Measurements from ENCODE around the gene F3. TPM values are rescaled to one million over a fixed set of nuclear protein-coding genes. Genes with fewer than 3 reads are reported as not detected.

The F3 gene
- polyA plus RNA-seq, 1 experiment: 52.6 TPM

DNA sequence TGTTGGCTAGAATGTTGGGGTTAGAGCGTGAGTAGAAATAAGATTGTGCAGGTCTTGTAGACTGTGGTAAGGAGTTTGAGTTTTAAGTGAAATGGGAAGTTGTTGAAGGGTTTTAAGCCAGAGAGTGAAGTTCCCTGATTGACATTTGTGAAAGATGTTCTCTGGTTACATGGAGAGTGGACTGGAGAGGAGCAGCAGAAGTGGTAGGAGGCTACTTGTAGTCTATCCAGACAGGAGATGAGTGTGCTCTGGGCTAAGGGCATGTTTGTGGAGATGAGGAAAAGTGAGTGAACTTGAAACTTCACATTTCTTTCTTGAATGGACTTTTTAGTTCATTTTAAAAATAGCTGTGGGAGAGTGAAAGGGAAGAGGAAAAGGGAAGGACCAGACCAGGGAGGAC is 37.0 kb downstream of the F3 start:
- ChIA-PET POLR2A (no interaction called here), CTCF (interaction anchor here (1.4 kb wide), 1 partner anchor 300 kb away, joined by 4 read pairs; no protein-coding TSS in a partner anchor)
- TF ChIP-seq, protein P1, sequence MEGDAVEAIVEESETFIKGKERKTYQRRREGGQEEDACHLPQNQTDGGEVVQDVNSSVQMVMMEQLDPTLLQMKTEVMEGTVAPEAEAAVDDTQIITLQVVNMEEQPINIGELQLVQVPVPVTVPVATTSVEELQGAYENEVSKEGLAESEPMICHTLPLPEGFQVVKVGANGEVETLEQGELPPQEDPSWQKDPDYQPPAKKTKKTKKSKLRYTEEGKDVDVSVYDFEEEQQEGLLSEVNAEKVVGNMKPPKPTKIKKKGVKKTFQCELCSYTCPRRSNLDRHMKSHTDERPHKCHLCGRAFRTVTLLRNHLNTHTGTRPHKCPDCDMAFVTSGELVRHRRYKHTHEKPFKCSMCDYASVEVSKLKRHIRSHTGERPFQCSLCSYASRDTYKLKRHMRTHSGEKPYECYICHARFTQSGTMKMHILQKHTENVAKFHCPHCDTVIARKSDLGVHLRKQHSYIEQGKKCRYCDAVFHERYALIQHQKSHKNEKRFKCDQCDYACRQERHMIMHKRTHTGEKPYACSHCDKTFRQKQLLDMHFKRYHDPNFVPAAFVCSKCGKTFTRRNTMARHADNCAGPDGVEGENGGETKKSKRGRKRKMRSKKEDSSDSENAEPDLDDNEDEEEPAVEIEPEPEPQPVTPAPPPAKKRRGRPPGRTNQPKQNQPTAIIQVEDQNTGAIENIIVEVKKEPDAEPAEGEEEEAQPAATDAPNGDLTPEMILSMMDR (IDR thresholded peaks at IDR 0.05; ENCODE audit: insufficient read depth, low read depth, low read length): no peak
- Histone ChIP-seq H3K4me3 (ENCODE audit: low read depth, low read length) (no peak overlapping the region), H3K36me3 (ENCODE audit: control insufficient read depth, insufficient read depth, low read length) (peaks cover 1% of the 10 kb centered on the region; the same call in 1 of the 2 replicates), H3K27me3 (ENCODE audit: control insufficient read depth, insufficient read depth, low read length) (no peaks in the 10 kb centered on the region)
- DNase-seq (ENCODE audit: low read depth): no peak

DNA sequence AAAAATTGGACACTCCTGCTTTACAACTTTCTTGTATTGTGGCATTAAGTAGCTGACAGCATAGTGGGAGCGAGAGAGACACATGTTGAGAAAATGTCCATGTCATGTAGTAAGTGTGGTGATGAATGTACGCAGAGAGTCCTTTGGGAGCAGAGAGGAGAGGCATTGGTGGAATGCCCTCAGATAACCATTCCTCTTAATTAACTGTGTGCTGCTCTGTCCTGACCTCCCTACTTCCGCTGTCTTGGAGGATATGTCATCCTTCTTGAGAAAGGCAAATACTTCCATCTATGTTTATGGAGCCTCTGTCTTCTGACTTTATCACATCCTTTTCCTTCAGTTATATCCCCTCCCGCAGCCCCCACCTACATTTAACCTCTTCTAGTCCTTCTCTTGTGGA is 38.4 kb downstream of the F3 start:
- ChIA-PET POLR2A (no interaction called here), CTCF (interaction anchor here (1.0 to 1.8 kb wide), 7 partner anchors 10 to 303 kb away, joined by 3 to 7 read pairs (median 4); no protein-coding TSS in a partner anchor)
- Histone ChIP-seq H3K36me3 (ENCODE audit: control insufficient read depth, insufficient read depth, low read length) (peaks cover 1% of the 10 kb centered on the region), H3K4me3 (ENCODE audit: low read depth, low read length) (no peak overlapping the region), H3K27me3 (ENCODE audit: control insufficient read depth, insufficient read depth, low read length) (no peaks in the 10 kb centered on the region)
- TF ChIP-seq, protein P1 (IDR thresholded peaks at IDR 0.05; ENCODE audit: insufficient read depth, low read depth, low read length): no peak
- no peak for DNase-seq (ENCODE audit: low read depth)

DNA sequence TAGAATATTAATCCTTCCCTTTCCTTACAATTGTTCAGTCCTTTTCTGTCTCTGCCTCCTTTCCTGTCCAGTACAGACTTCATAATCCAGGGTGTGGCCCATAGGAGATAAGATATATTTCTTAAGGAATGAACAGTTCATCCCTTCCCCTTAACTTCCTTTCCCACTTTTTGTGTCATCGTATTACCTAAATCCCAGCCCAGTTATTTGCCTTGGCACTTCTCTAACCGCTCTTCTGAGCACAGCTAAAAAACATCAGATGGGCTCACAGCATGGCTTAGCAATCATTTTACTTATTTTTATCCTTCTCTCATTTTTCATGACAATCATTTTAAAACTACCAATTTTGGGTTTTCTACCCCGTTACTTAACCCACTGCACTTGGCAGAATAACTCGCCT is 39.6 kb downstream of the F3 start:
- CTCF ChIA-PET: interaction anchor here (1.5 to 1.8 kb wide), 2 partner anchors 11 to 303 kb away, joined by 4 to 7 read pairs; no protein-coding TSS in a partner anchor
- no peaks in the 10 kb centered on the region for H3K27me3 ChIP-seq (ENCODE audit: control insufficient read depth, insufficient read depth, low read length)
- POLR2A ChIA-PET: no interaction called here
- peaks cover 1% of the 10 kb centered on the region for H3K36me3 ChIP-seq (ENCODE audit: control insufficient read depth, insufficient read depth, low read length)
- no peak overlapping the region for H3K4me3 ChIP-seq (ENCODE audit: low read depth, low read length)
- TF ChIP-seq, protein P1 (IDR thresholded peaks at IDR 0.05; ENCODE audit: insufficient read depth, low read depth, low read length): no peak
- no peak for DNase-seq (ENCODE audit: low read depth)

DNA sequence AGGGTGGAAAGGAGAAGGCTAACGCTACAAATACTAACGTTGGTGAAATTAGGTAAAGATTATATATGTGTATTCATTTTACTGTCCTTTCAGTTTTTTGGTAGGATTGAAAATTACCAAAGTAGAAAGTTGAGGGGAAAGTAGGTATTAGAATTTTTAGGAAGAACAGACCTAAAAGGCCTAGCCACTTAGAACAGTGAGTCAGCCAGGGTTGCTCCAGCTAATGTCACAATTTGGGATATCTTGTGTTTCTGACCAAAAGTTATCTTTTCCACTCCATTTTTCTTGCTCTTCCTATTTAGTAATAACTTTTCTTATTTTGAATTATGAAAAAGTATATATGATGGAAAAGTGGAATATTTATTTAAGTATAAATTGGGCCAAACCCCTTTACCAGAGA is 40.1 kb downstream of the F3 start:
- ChIA-PET POLR2A (no interaction called here), CTCF (interaction anchor here (1.2 to 3.8 kb wide), 4 partner anchors 12 to 37 kb away, joined by 3 to 20 read pairs (median 4); no protein-coding TSS in a partner anchor)
- Histone ChIP-seq H3K27me3 (ENCODE audit: control insufficient read depth, insufficient read depth, low read length) (no peaks in the 10 kb centered on the region), H3K4me3 (ENCODE audit: low read depth, low read length) (no peak overlapping the region), H3K36me3 (ENCODE audit: control insufficient read depth, insufficient read depth, low read length) (peaks cover 1% of the 10 kb centered on the region)
- no peak for DNase-seq (ENCODE audit: low read depth)
- TF ChIP-seq, protein P1 (IDR thresholded peaks at IDR 0.05; ENCODE audit: insufficient read depth, low read depth, low read length): no peak

DNA sequence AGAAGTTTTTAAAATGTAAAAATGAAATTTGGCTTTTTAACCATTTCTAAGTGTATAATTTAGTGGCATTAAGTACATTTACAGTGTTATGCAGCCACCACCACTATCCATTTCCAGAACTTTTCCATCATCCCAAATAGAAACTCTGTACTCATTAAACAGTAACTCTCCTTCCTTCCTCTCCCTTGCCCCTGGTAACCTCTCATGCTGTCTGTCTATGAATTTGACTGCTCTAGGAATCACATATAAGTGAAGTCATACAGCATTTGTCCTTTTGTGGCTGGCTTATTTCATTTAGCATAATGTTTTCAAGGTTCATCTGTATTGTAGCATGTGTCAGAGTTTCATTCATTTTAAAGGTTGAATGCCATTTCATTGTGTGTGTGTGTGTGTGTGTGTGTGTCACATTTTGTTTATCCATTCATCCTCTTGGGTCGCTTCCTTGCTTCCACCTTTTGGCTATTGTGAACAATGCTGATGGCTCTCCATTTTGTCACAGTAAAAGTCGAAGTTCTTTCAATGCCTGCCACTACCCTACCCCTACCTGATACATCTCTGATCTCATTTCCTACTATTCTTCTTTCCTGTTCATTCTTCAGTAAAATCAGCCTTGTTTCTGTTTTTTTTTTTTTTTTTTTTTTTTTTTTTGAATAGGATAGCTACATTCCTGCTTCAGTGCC is 45.3 kb downstream of the F3 start:
- CTCF ChIA-PET: interaction anchor here (0.9 to 1.2 kb wide), 2 partner anchors 15 to 310 kb away, joined by 3 read pairs; no protein-coding TSS in a partner anchor
- Histone ChIP-seq H3K36me3 (ENCODE audit: control insufficient read depth, insufficient read depth, low read length) (no peaks in the 10 kb centered on the region; the same call in 1 of the 2 replicates), H3K4me3 (ENCODE audit: low read depth, low read length) (no peak overlapping the region), H3K27me3 (ENCODE audit: control insufficient read depth, insufficient read depth, low read length) (no peaks in the 10 kb centered on the region)
- TF ChIP-seq, protein P1 (IDR thresholded peaks at IDR 0.05; ENCODE audit: insufficient read depth, low read depth, low read length): no peak
- POLR2A ChIA-PET: no interaction called here
- DNase-seq (ENCODE audit: low read depth): no peak

All from BJ (cell line).